Mucosa of descending colon (tissue), 3 donors: ENCODE results near the gene PPP1R8. TPM values are rescaled to one million over a fixed set of nuclear protein-coding genes. Genes with fewer than 3 reads are reported as not detected.
"Not testable (repeated sequence)": the region's sequence is repeated elsewhere in the genome, so short reads cannot be mapped to it uniquely, and the experiment has no call there.

Experiments used
- ATAC-seq: fragments of 200-7000 bp; cut with Tn5 transposase; one replicate; pipeline ENCODE4 v1.9.1; 2020; ENCODE audit warnings: mild to moderate bottlenecking, moderate library complexity
- DNase-seq, 3 donors: peaks; one replicate each; pipeline ENCODE4 v3.0.0-alpha.2; 2020
- H3K36me3 ChIP-seq: fragments of 200-600 bp; one replicate; pipeline ENCODE4 v1.8.0; 2021; ENCODE audit warnings: low read depth, mild to moderate bottlenecking
- H3K4me1 ChIP-seq: fragments of 200-600 bp; one replicate; pipeline ENCODE4 v1.8.0; 2021; ENCODE audit warnings: low read depth, mild to moderate bottlenecking
- H3K4me3 ChIP-seq: fragments of 200-600 bp; one replicate; pipeline ENCODE4 v1.8.0; 2021; ENCODE audit warnings: mild to moderate bottlenecking
- H3K9me3 ChIP-seq: fragments of 200-600 bp; one replicate; pipeline ENCODE4 v1.8.0; 2021; ENCODE audit warnings: mild to moderate bottlenecking
- intact Hi-C, 2 donors: fragments of 100-400 bp; cut with DNase I in 1 of 2; cut with micrococcal nuclease in 1 of 2; formaldehyde crosslinking; loops; one replicate each; pipeline versions ENCODE4 v1.11.0 to v1.11.1; 2022; cut with DNase I, micrococcal nuclease
- total RNA-seq, 3 donors: library from RNA; stranded (reverse); fragmentation: NEBNext Ultra II Directional in 2 of 3; extraction: Animal tissue kit (Norgen Biotek cat#: 25700) in 2 of 3; gene quantifications; one replicate each; pipeline versions ENCODE4 v1.2.1 to v1.2.4, GENCODE V29; 2021 to 2023
- TF ChIP-seq, protein P1 (sequence below): fragments of 200-600 bp; IDR thresholded peaks from one replicate; pipeline ENCODE4 v1.8.0; 2022; ENCODE audit warnings: antibody characterized with exemption, mild to moderate bottlenecking
- donor health status: DM: no; HTN: no; CAD: no; lungs with moderate emphysema.
- donor health status: DM: no; HTN: no; CAD: no.
- donor health status: DM: no; HTN: yes; CAD: no.

The PPP1R8 gene
- total RNA-seq, 3 donors from 2014 or later: 29.1 to 33.7 (median 31.0) TPM

DNA sequence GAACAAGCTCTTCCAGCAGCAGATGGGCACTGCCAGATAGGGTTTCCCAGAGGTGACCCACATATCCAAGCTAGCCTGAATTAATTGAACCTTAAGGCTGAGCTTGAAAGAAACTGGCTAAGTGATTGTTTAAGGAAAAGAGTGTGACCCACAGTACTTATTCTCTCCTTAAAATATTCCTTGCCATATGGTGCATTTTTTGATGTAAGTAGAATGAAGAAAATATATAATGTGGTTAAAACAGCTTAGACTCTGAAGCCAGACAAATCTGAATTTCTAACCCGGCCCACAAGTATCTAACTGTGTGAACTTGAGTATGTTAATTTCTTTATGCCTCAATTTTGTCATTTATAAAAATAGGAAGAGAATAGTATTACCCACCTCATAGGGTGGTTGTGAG is 4.9 kb downstream of the PPP1R8 start:
- intact Hi-C loops: no loop called here
- no peak for ATAC-seq
- no peaks in the 10 kb centered on the region for H3K36me3 ChIP-seq
- H3K4me1 ChIP-seq: peaks cover 12% of the 10 kb centered on the region
- H3K9me3 ChIP-seq: no peaks in the 10 kb centered on the region
- no peak for DNase-seq
- no peak overlapping the region for H3K4me3 ChIP-seq
- TF ChIP-seq, protein P1, sequence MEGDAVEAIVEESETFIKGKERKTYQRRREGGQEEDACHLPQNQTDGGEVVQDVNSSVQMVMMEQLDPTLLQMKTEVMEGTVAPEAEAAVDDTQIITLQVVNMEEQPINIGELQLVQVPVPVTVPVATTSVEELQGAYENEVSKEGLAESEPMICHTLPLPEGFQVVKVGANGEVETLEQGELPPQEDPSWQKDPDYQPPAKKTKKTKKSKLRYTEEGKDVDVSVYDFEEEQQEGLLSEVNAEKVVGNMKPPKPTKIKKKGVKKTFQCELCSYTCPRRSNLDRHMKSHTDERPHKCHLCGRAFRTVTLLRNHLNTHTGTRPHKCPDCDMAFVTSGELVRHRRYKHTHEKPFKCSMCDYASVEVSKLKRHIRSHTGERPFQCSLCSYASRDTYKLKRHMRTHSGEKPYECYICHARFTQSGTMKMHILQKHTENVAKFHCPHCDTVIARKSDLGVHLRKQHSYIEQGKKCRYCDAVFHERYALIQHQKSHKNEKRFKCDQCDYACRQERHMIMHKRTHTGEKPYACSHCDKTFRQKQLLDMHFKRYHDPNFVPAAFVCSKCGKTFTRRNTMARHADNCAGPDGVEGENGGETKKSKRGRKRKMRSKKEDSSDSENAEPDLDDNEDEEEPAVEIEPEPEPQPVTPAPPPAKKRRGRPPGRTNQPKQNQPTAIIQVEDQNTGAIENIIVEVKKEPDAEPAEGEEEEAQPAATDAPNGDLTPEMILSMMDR: no peak

DNA sequence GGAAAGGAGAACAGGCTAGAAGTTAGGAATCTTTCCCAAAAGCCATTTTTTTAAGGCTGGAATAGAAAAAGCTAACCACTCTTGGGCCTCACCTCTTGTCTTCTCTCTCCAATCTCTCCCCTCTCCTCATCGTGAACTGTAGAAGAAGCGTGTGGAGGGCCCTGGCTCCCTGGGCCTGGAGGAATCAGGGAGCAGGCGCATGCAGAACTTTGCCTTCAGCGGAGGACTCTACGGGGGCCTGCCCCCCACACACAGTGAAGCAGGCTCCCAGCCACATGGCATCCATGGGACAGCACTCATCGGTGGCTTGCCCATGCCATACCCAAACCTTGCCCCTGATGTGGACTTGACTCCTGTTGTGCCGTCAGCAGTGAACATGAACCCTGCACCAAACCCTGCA is 19.4 kb downstream of the PPP1R8 start:
- intact Hi-C loops: no loop called here
- H3K36me3 ChIP-seq: peaks cover 4% of the 10 kb centered on the region
- no peak overlapping the region for H3K4me3 ChIP-seq
- ATAC-seq: no peak
- no peaks in the 10 kb centered on the region for H3K4me1 ChIP-seq
- H3K9me3 ChIP-seq: no peaks in the 10 kb centered on the region
- no peak for DNase-seq
- TF ChIP-seq, protein P1: no peak

DNA sequence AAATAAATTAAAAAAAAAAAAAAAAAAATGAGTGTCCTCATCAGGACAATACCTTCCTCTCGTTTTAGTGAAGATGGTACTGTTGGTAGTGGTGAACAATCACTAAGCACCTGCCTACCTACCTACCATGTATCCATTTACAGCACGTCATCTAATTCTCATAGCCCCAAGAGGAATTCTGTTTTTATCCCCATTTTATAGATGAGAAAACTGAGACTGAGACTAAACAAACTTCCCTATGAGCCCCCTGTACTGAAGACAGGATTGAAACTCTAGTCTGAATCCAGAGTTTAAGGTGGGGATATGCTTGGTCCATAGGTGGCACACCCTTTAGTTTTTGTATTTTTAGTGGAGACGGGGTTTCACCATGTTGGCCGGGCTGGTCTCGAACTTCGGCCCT is 24.5 kb downstream of the PPP1R8 start:
- H3K9me3 ChIP-seq: no peaks in the 10 kb centered on the region
- H3K4me3 ChIP-seq: no peak overlapping the region
- intact Hi-C loops: loop anchor here in 1 of 2 donors (5.0 kb wide), 1 partner anchor 127 kb away; no protein-coding TSS in a partner anchor
- ATAC-seq: no peak
- no peak for DNase-seq
- no peaks in the 10 kb centered on the region for H3K4me1 ChIP-seq
- TF ChIP-seq, protein P1: no peak
- H3K36me3 ChIP-seq: no peaks in the 10 kb centered on the region

DNA sequence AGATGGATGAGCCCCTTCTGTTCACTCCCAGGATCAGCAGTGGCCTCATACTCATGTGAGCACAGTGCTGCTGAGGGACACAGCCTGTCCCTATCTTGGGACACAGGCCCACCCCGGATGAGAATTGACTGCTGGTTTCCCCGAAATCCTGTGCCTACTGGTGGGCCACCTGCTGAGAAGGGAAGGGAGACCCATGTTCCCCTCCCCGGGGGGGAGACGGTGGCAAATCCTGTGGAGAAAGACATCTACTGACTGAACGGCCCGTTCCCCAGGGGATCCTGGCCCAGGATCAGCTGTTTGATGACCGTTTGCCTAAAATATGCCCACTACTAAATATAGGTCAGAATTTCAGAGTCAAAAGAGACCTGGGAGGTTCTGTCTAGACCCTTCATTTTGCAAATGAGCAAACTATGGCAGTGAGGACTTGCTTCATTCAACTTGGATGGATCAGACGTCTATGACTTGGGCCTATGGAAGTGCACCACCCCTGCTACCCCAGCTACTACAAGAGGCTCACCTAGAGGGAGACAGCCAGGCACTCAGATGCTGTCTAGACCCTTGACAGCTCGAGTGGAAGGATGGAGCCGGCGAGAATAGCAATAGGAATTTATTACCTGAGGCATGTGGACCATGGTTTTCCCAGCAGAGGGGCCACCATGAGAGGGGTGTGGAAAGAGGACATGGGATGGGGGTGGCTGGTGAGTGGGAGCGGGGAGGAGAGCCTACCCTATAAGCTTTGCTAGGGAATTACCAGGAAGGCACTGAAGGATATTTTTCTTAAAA is 26.2 kb downstream of the PPP1R8 start:
- H3K4me1 ChIP-seq: no peaks in the 10 kb centered on the region
- ATAC-seq (no peak), DNase-seq (no peak)
- intact Hi-C loops: loop anchor here in 1 of 2 donors (5.0 kb wide), 1 partner anchor 126 kb away; no protein-coding TSS in a partner anchor
- TF ChIP-seq, protein P1: no peak
- no peaks in the 10 kb centered on the region for H3K9me3 ChIP-seq
- no peak overlapping the region for H3K4me3 ChIP-seq
- H3K36me3 ChIP-seq: no peaks in the 10 kb centered on the region

DNA sequence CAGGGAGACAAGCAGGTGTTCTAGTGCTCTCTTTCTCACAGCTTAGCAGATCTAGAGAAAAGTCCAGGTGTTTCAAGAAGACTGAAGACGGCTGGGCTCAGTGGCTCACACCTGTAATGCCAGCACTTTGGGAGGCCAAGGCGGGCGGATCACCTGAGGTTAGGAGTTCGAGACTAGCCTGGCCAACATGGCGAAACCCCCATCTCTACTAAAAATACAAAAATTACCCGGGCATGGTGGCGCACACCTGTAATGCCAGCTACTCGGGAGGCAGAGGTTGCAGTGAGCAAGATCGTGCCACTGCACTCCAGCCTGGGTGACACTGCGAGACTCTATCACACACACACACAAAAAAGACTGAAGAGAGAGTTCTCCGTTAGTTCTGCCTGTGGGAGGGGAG is 27.0 kb downstream of the PPP1R8 start:
- intact Hi-C loops: loop anchor here in 1 of 2 donors (5.0 kb wide), 1 partner anchor 125 kb away; no protein-coding TSS in a partner anchor
- ATAC-seq, H3K36me3 ChIP-seq, DNase-seq, H3K4me1 ChIP-seq, H3K9me3 ChIP-seq, H3K4me3 ChIP-seq: not testable (repeated sequence)
